HG02884 (cell line): ENCODE measurements around the gene PMS2.
"Not testable (repeated sequence)": the region's sequence is repeated elsewhere in the genome, so short reads cannot be mapped to it uniquely, and the experiment has no call there.

Experiments used
- ATAC-seq: cut with Tn5 transposase; IDR thresholded peaks from one replicate; pipeline ENCODE4 v1.9.1; 2021; ENCODE audit warnings: mild to moderate bottlenecking, moderate library complexity; ENCODE audit not compliant: unreplicated experiment

PMS2 gene

DNA sequence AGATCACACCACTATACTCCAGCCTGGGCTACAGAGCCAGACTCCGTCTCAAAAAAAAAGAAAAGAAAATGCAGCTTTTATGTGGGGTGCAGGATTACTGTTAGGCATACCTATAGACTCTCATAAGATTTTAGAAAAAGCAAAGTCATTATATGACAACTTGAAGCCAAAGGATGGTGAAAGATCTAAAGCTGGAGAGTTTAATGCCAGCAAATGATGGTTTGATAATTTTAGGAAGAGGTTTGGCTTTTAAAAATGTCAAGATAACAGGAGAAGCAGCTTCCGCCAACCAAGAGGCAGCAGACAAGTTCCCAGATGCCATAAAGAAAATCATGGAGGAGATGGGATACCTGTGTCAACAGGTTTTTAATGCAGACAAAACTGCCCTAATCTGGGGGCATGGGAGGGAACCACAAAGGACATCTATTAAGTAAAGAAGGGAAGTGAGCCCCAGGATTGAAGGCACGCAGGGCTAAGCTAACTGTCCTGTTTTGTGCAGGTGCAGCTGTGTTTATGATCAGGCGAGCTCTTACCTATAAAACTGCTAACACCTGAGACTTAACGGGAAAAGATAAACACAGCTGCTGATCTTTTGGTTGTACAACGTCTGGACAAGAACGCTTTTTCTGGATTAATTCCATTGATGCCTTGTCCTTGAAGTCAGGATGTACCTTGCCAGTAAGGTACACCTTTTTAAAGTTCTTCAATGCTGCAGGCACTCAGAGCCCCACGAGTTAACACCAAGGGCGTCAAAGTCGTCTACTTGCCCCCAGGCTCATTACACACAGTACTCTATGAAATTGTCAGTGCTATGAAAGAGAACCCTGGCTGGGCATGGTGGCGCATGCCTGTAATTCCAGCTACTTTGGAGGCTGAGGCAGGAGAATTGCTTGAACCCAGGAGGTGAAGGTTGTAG is 11.8 kb upstream of the PMS2 start:
- no peak for ATAC-seq

DNA sequence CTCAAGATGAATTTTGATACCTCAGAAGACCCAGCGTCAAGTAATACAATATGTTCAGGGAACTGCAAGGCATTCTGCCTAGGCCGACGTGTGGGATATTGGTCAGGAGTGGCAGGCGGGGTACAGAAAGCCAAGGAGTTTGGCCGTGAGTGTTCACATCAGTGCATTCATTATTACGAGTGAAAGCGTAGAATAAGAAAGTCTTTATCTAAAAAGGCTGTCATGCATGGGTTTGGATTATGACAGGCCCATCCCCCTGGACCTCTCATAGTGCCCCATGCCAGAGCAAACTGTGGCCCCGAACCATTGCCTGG is 7.8 kb upstream of the PMS2 start:
- ATAC-seq, result no peak

DNA sequence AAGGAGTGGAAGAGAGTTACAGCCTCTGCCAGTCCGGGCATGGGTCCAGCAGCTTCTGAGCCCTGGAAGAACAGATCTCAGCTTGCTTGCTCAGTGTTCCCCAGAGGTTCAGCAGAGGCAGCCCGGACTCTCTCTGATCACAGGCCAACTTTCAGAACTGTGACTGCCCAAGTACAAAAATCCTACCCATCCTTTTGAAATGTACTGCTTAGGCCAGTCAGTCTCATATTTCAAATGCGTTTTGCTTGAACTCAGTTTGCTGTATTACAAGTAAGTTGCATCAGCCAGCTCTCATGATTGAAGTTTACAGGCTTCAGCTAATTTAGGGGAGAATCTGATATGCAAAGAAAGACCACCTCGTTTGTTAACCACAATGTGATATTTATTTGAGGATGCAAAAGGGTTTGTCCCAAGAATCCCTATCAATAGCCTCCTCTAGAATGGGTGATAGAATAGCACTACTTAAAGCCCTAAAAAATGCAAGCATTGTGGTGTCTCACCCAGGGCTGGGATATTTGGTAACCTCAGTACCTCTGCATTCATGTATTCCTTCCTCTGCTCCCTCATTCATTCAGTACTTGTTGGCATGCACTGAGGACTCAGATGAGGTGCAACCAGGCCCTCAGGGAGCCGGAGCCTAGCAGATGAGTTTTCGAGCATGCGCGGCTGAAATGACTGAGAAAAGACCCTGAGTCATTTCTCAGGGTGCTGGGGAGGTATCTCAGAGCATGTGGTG is 7.2 kb upstream of the PMS2 start:
- no peak for ATAC-seq

DNA sequence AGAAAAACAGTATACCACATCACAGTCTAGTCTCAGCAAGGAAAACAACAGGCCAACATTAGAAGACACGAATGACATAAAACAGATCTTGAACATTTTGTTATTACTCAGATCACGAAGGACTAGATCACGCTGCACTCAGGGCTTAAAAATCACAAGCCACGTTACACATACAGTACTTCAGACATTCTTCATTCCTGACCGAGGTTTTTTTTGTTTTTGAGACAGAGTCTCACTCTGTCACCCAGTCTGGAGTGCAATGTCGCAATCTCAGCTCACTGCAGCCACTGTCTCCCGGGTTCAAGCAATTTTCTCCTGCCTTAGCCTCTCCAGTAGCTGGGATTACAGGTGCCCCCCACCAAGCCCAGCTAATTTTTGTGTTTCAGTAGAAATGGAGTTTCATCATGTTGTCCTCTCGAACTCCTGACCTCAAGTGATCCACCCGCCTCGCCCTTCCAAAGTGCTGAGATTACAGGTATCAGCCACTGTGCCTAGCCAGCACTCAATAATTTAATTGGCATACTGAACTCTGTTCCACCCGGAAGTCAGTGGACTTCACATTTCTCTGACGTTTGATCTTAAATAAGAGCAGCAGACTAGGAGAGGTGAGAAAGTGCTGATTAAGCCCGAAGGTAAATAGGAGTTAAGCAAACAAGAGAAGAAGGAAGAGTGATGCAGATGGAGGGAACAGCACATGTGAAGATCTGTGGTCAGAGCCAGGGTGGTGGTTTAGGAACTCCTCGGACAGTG is 3.7 kb upstream of the PMS2 start:
- no peak for ATAC-seq

DNA sequence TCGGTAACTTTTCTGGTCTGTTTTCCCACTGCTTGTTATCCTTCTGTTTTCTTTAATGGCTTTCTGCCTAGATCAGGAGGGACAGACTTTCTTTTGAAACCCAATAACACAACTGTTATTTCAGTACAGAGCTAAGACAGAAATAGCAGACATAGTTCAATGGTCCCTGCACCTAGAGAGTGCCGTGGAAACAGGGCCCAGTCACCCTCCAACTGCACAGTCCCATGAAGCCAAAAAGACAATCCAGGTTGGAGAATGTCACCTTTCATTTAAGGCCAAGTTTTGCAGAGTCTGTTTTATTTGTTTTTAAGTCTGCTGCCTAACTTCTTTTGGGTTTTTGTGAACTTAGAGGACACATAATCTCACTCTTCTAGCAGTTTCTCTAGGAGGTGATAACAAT is 2.7 kb upstream of the PMS2 start:
- no peak for ATAC-seq

DNA sequence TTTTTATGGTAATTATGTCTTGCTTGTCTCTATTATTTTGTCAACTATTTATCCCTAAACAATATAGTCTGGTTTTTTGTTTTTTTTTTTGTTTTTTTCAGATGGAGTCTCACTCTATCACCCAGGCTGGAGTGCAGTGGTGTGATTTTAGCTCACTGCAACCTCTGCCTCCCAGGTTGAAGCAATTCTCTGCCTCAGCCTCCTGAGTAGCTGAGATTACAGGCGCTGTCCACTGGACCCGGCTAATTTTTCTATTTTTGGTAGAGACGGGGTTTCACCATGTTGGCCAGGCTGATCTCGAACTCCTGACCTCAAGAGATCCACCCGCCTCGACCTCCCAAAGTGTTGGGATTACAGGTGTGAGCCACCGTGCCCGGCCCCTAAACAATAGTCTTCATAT is 1.5 kb upstream of the PMS2 start:
- not testable (repeated sequence) for ATAC-seq

DNA sequence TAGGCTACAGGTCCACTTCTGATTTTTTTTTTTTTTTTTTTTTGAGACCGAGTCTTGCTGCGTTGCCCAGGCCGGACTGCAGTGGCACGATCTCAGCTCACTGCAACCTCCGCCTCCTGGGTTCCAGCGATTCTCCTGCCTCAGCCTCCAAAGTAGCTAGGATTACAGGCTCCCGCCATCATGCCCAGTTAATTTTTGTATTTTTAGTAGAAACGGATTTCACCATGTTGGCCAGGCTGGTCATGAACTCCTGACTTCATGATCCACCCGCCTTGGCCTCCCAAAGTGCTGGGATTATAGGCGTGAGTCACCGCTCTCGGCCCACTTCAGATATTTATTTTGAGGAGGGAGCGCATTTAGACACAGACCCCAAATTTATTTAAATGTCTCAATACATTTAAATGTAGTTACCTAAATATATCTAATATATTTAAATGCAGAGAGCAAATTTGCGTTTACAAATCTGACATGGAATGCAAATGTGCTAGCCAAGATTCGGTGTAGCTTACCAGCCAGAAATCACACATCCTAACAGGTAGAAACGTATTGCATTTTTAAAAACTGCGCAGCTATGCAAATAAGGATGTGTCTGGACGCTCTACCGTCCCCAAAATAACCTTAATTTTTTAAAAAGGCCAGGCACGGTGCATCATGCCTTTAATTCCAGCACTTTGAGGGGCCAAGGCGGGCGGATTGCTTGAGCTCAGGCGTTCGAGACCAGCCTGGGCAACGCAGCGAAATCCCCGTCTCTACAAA is 836 bp downstream of the PMS2 start:
- ATAC-seq, result not testable (repeated sequence)

DNA sequence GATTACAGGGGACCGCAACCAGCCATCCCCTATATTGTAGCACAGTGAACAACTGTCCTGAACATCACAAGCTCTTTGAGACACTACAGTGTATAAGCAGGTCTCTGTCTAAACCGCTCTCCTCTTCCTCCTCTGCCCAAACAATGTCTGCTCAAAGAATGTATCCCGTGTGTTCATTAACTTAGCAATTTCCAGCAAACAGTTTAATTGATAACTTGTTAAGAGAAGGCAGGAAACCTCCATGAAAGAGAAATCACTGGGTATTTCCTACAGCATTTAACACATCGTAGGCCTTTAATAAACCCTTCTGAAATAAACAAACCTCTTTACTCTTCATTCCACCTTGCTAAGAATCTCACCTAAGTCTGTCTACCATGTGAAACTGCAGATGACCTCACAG is 1.5 kb downstream of the PMS2 start:
- no peak for ATAC-seq

DNA sequence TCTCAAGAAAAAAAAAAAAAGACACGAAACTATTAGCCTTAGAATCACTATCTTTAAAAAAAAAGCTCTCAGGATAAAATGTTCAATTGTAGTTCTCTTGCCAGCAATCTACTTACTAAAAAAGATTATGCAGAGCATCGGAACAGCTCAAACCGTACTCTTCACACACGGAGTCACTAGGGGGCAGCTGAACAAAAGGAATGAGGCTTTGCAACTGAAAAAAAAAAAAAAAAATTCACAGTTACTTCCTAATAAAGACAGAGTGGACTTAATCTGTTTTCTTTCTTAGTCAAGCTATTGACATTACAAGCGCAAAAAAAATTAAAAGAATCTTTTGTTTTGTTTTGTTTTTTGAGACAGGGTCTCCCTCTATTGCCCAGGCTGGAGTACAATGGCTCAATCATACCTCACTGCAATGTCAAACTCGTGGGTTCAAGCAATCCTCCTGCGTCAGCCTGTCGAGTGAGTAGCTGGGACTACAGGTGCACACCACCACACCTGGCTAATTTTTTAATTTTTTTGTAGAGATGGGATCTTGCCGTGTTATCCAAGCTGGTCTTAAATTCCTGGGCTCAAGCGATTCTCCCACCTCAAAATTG is 11.5 kb downstream of the PMS2 start:
- ATAC-seq, result no peak

DNA sequence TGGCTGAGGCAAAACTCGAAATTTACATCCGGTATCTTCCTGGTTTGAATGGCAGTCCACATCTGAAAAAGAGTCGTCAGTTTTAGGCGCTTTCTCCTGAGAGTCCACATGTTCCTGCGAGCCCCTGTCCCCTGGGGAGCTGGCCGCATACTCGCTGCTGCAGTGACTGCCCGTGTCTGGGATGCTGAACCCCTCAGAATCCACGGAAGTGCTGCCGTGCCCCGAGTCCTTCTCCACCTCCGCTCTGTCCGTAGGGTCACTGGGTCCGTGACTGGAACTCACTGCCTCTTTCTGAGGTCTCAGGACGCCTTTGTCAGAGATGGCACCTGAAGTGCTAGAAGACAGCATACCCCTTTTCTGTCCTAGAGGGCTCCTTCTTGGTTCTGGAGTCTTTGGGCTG is 21.8 kb downstream of the PMS2 start:
- ATAC-seq, result not testable (repeated sequence)

DNA sequence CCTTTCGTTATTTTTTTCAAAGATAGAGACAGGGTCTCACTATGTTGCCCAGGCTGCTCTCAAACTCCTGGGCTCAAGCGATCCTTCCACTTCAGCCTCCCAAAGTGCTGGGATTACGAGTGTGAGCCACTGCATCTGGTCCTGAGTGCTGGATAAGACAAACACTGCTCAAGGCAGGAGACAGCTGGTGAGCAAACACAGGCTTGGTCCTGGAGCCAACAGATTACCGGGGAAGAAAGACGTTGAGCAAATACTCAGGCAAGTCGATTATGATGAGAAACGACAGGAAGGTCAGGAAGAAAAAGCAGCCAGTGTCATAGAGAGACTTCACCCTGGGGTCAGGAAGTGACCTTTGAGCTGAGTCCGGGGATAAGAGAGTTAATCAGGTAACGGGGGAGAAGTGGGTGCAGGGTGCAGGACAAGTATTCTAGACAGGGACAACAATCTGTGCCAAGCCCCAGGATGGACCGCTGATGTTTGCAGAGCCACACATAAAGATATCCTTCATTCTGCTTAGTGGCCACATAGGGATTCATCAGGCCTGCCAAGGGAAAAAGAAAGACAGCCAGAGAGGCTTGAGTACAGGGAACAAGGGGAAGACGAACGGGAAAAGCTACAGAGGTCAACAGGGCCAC is 29.1 kb downstream of the PMS2 start:
- ATAC-seq, result not testable (repeated sequence)

DNA sequence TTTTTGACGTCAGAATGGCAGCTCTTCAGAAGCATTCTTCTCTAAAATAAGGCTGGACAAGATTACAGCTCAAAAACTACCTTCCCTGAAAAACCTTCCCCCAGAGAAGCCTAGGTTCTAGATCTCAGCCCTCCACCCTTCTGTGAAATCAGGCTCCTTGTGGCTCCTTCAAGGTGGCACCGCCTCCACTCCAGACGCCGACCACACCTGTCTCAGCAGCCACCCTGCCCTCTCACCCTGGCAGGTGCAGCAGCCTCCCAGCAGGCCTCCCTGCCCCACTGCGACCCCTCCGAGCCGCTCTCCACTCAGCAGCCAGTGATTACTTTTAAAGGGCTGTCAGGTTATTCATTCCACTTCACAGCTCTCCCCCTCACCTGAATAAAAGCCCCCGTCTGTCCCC is 35.3 kb downstream of the PMS2 start:
- ATAC-seq, result not testable (repeated sequence)

DNA sequence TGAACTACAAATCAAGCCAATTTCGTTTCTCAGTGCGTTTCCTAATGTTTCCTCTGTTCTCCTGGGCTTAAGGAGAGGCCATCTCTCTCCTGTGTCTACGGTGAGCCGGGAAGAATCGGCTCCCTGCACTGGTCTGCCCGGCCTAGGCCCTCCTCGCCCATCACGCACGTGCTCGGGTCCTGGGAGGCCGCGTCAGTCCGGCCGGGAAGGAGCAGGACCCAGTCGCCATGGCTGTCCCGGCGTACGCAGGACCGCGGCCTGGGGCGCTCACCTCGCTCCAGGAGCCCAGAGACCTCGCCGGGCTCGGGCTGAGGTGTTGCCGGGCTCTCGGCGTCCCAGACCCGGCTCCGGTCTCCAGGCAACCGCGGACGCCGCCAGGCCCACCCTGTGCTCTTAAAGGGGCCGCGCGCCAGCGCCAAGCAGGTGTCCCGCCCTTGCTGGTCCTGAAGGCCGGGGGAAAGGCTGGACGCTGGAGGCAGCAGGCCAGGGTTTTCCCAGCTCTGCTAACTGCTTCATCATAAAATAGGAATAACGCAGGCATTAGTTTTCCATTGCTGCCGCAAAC is 38.4 kb downstream of the PMS2 start, which contains the start of gene RSPH10B:
Gene RSPH10B, minus strand, starts transcription at position 343 of the 565 bp plus-strand sequence. CDS start 3,573 bp downstream, outside the sequence.
- not testable (repeated sequence) for ATAC-seq

DNA sequence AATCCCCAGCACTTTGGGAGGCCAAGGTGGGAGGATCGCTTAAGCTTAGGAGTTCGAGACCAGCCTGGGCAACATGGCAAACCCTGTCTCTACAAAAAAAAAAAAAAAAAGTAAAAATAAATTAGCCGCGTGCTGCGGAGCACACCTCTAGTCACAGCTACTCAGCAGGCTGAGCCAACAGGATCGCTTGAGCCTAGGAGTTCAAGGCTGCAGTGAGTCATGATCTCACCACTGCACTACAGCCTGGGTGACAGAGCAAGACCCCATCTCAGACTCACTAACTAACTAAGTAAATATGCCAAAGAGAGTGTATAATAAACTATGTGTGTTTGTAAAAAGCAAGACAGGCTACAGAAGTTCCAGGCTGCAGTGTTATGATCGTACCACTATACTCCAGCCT is 45.0 kb downstream of the PMS2 start:
- not testable (repeated sequence) for ATAC-seq

DNA sequence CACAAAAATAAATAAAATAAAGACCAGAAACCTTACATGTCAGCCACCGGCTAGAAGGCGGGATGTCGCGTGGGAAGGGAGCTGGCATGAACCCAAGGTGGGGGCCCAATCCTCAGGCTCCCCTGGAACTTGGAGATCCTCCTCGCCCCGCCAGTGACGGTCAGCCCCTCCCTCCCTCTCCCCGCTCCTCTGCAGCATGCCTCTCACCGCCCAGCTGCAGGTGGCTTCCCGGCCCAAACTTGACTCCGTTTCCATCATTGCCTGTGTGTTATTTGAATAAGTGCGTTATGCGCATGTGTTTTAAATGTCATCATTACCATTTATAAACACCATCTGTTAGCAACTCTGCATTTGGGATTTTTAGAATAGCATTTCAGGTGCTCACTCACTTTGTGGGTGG is 45.6 kb downstream of the PMS2 start:
- not testable (repeated sequence) for ATAC-seq

DNA sequence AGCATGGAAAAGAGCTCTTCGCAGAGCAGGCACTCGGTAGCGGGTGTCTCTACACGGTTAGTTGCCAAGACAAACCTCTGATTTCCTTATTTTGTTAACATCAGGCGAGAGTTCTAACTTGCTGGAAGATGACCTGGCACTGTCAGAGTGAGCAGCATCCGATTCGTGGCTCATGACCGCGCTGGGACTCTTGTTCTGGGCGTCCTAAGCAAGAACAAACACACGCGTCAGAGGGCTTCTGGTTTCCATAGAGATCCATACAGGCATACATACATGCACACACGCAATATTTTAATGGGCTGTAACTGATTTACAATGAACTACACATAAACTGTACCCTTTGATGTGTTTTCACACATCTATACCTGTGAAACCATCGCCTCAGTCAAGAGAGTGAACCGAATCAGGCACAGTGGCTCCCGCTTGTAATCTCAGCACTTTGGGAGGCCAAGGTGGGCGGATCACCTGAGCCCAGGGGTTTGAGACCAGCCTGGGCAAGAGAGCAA is 73.9 kb downstream of the PMS2 start:
- not testable (repeated sequence) for ATAC-seq

DNA sequence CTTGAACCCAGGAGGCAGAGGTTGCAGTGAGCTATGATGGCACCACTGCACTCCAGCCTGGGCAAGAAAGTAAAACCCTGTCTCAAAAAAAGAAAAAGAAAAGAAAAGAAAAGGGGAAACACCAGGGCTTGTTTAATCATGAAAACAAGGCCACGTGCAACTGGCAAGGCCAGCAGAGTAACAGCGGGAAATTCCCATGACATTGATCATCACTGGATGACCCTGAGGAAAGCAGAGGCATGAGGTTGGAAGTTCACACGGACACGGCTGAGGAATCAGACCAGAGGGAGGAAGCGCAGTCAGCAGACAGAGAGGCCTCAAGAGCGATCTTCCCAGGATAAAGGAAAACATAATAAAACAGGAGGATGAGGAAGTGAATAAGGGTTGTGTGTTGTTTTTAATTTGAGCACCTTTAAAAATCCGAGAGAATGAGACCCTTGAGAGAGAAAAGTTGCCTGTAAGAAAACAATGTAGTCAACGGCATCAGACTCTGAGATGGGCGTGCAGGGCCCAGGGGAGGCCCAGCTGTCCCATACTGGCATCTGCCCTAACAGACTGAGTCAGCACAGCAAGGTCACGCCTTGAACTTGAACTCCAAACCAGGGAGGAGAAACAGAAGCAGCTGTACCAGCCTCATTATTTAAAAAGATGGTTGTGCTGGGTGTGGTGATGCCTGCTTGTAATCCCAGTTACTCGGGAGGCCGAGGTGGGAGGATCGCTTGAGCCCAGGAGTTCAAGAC is 76.8 kb downstream of the PMS2 start:
- not testable (repeated sequence) for ATAC-seq

DNA sequence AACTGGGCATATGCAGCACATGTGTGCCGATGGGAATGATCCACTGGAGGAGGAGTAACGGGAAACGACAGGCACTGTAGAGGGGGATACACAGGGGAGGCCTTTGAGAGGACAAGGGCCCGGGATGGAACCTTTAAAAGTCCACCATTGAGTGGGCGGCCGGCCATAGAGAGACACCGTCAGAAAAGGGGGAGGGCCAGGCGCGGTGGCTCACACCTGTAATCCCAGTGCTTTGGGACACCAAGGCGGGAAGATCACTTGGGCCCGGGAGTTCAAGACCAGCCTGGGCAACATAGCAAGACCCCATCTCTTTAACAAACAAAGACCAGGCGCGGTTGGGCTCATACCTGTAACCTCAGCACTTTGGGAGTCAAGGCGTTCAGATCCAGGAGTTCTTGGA is 77.6 kb downstream of the PMS2 start:
- not testable (repeated sequence) for ATAC-seq

DNA sequence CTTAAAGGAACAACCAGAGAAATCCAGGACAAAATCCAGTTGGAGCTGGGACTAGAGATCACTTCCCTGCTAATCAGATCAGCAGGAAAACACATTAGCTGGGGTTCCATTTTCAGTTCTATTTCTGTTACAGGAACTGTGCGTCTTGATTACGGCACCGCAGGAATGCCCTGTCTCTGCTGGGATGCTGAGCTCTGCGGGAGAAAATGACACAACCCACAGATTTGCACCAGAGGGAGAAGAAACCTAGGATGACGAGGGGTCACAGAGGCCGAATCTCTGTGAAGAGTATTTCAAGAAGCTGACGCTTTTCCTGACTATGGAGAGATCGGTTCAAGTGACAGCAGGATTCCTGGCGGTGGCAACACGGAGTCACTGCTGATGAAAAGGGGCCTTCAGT is 78.6 kb downstream of the PMS2 start:
- not testable (repeated sequence) for ATAC-seq
